ENCODE data around the gene FUT8. TPM values are rescaled to one million over a fixed set of nuclear protein-coding genes. Genes with fewer than 3 reads are reported as not detected.

Gene FUT8
- total and polyA plus RNA-seq, 4 donors: 1.1 to 14.1 (median 4.0) TPM

DNA sequence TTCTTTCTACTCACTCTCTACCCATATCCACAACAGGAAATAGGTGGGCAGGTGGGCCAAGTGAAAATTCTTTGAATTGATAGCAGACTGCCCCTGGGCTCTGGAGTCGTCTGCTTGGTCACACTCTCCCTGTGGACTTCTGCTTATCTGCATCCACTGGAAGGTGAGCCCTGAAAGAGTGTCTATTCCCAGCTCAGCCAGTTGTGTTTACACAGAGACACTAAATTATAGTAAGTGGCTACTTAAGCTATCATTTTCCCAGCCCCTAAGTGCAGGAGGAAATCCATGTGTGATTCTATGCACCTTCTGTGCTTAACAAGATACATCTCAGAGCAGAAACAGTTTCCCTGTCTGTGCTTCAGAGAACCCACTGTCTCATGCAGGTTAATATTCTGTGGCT lies 338.4 kb downstream of the FUT8 start:
- H3K4me3 ChIP-seq (ENCODE audit: low read depth in 1 of 3, low read length in 3 of 3): no peak overlapping the region
- no peaks in the 10 kb centered on the region for H3K9me3 ChIP-seq (ENCODE audit: control insufficient read depth in 4 of 4, low read length in 3 of 4)
- H3K9ac ChIP-seq (ENCODE audit: low read depth in 1 of 2, low read length in 2 of 2): no peak overlapping the region
- TF ChIP-seq JUND (IDR thresholded peaks at IDR 0.05): no peak
- TF ChIP-seq HNF4G (IDR thresholded peaks at IDR 0.05): no peak
- TF ChIP-seq, protein P1, sequence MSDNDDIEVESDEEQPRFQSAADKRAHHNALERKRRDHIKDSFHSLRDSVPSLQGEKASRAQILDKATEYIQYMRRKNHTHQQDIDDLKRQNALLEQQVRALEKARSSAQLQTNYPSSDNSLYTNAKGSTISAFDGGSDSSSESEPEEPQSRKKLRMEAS (IDR thresholded peaks at IDR 0.05): no peak
- no peak for TF ChIP-seq GABPA (IDR thresholded peaks at IDR 0.05 in 1 of 2, conservative IDR thresholded peaks at IDR 0.05 in 1 of 2)
- TF ChIP-seq FOXA2 (IDR thresholded peaks at IDR 0.05): no peak
- no peak for TF ChIP-seq EGR1 (IDR thresholded peaks at IDR 0.05; ENCODE audit: low read depth in 2 of 2)
- TF ChIP-seq, protein P2, sequence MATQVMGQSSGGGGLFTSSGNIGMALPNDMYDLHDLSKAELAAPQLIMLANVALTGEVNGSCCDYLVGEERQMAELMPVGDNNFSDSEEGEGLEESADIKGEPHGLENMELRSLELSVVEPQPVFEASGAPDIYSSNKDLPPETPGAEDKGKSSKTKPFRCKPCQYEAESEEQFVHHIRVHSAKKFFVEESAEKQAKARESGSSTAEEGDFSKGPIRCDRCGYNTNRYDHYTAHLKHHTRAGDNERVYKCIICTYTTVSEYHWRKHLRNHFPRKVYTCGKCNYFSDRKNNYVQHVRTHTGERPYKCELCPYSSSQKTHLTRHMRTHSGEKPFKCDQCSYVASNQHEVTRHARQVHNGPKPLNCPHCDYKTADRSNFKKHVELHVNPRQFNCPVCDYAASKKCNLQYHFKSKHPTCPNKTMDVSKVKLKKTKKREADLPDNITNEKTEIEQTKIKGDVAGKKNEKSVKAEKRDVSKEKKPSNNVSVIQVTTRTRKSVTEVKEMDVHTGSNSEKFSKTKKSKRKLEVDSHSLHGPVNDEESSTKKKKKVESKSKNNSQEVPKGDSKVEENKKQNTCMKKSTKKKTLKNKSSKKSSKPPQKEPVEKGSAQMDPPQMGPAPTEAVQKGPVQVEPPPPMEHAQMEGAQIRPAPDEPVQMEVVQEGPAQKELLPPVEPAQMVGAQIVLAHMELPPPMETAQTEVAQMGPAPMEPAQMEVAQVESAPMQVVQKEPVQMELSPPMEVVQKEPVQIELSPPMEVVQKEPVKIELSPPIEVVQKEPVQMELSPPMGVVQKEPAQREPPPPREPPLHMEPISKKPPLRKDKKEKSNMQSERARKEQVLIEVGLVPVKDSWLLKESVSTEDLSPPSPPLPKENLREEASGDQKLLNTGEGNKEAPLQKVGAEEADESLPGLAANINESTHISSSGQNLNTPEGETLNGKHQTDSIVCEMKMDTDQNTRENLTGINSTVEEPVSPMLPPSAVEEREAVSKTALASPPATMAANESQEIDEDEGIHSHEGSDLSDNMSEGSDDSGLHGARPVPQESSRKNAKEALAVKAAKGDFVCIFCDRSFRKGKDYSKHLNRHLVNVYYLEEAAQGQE (IDR thresholded peaks at IDR 0.05): no peak
- TF ChIP-seq YY1 (IDR thresholded peaks at IDR 0.05): no peak
- TF ChIP-seq HNF4A (conservative IDR thresholded peaks at IDR 0.05): no peak
- TF ChIP-seq RXRA (IDR thresholded peaks at IDR 0.05): no peak
- TF ChIP-seq ATF3 (IDR thresholded peaks at IDR 0.05): no peak
- TF ChIP-seq NR2F2 (IDR thresholded peaks at IDR 0.05): no peak
- TF ChIP-seq SP1 (IDR thresholded peaks at IDR 0.05): no peak
- no peak for TF ChIP-seq TAF1 (conservative IDR thresholded peaks at IDR 0.05)
- TF ChIP-seq RAD21 (IDR thresholded peaks at IDR 0.05): no peak
- no peak for TF ChIP-seq FOXA1 (IDR thresholded peaks at IDR 0.05)
- TF ChIP-seq, protein P3, sequence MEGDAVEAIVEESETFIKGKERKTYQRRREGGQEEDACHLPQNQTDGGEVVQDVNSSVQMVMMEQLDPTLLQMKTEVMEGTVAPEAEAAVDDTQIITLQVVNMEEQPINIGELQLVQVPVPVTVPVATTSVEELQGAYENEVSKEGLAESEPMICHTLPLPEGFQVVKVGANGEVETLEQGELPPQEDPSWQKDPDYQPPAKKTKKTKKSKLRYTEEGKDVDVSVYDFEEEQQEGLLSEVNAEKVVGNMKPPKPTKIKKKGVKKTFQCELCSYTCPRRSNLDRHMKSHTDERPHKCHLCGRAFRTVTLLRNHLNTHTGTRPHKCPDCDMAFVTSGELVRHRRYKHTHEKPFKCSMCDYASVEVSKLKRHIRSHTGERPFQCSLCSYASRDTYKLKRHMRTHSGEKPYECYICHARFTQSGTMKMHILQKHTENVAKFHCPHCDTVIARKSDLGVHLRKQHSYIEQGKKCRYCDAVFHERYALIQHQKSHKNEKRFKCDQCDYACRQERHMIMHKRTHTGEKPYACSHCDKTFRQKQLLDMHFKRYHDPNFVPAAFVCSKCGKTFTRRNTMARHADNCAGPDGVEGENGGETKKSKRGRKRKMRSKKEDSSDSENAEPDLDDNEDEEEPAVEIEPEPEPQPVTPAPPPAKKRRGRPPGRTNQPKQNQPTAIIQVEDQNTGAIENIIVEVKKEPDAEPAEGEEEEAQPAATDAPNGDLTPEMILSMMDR (IDR thresholded peaks at IDR 0.05; ENCODE audit: low read depth, low read length, missing input control): no peak
- TF ChIP-seq, protein P4, sequence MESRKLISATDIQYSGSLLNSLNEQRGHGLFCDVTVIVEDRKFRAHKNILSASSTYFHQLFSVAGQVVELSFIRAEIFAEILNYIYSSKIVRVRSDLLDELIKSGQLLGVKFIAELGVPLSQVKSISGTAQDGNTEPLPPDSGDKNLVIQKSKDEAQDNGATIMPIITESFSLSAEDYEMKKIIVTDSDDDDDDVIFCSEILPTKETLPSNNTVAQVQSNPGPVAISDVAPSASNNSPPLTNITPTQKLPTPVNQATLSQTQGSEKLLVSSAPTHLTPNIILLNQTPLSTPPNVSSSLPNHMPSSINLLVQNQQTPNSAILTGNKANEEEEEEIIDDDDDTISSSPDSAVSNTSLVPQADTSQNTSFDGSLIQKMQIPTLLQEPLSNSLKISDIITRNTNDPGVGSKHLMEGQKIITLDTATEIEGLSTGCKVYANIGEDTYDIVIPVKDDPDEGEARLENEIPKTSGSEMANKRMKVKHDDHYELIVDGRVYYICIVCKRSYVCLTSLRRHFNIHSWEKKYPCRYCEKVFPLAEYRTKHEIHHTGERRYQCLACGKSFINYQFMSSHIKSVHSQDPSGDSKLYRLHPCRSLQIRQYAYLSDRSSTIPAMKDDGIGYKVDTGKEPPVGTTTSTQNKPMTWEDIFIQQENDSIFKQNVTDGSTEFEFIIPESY (IDR thresholded peaks at IDR 0.05): no peak
- no peak for DNase-seq (ENCODE audit: low spot score)
- no peaks in the 10 kb centered on the region for H3K27me3 ChIP-seq (ENCODE audit: control insufficient read depth in 4 of 4, insufficient read depth in 4 of 4, low read length in 3 of 4)
- no peak overlapping the region for H3K27ac ChIP-seq (ENCODE audit: low read depth in 1 of 2, low read length in 2 of 2)
- 54% methylated on average over 1 of the region's 1 CpG for WGBS
- H3K36me3 ChIP-seq (ENCODE audit: control insufficient read depth in 4 of 4, insufficient read depth in 3 of 4, low read depth in 1 of 4, low read length in 3 of 4): no peaks in the 10 kb centered on the region
- H3K4me1 ChIP-seq (ENCODE audit: control insufficient read depth in 4 of 4, insufficient read depth in 4 of 4, low read length in 3 of 4): no peaks in the 10 kb centered on the region

Data from liver (tissue), 9 donors.